ENCODE data around the gene STK32C.
"Not testable (repeated sequence)": the region's sequence is repeated elsewhere in the genome, so short reads cannot be mapped to it uniquely, and the experiment has no call there.

STK32C gene

DNA sequence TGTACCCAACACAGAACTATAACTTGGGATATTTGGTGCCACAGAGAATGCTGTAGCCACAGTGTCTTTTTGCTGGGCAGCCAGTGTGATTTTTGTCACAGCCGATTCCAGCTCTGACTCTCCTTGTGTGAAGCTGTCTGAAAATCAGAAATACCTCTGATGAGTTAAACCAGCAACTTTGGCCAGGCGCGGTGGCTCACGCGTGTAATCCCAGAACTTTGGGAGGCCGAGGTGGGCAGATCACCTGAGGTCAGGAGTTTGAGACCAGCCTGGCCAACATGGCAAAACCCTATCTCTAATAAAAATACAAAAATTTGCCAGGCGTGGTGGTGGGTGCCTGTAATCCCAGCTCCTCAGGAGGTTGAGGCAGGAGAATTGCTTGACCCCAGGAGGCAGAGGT lies 30.1 kb upstream of the STK32C start:
- DNase-seq, result not testable (repeated sequence)

- peak; percentile 3 for DNase-seq
Observed at GRCh38 chr10:132336919-132337407, 29.2 kb upstream of the STK32C start.

- no peak for DNase-seq
Observed at GRCh38 chr10:132336064-132336746, 28.5 kb upstream of the STK32C start.

DNA sequence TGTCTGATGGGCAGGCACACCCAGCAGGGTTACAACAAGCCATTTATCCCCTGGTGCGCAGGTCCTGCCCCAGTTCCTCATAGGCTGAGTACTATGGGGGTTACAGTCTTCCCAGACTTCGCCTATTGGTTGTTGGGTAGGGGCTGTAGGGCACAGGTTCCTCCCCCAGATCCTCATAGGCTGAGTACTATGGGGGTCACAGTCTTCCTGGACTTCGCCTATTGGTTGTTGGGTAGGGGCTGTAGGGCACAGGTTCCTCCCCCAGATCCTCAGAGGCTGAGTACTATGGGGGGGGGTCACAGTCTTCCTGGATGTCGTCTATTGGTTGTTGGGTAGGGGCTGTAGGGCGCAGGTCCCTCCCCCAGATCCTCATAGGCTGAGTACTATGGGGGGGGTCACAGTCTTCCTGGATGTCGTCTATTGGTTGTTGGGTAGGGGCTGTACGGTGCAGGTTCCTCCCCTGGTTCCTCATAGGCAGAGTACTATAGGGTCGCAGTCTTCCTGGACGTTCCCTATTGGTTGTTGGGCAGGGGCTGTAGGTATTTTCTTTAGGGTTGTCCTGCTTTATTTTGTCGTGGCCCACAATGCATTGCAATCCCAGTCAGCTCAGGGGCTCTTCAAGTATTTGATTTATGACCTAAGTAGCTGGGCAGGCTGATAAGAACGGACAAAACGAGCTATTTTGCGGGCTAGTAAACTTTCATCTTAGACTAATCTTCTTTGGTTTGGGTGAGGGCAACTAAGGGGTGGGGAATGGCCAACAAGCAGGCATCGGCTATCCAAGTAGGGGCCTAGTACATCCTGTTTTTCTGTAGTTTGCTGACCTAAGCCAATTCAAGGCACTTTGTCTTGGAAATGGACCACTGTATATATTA lies 27.7 kb upstream of the STK32C start:
- DNase-seq, result peak; percentile 20

GRCh38 chr10:132334631-132335188 lies 27.0 kb upstream of the STK32C start:
- no peak for DNase-seq

DNA sequence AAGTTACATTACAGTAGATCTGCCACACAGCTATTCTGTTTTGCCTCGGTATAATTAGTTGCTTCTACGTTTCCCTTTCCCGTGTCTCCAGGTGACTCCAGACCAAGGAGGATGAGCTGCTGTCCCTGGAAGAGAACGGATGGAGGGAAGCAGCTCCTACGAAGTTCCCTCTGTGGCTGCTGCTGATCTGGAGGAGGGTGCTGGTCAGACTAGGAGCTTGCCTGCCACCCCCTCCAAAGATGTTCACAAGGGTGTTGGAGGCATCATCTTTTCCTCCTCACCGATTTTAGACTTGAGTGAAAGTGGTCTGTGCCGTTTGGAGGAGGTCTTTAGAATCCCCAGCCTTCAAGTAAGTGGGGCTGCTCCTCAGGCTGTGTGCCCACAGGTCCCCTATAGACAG lies 25.6 kb upstream of the STK32C start:
- no peak for DNase-seq

GRCh38 chr10:132332433-132332754 lies 24.6 kb upstream of the STK32C start:
- no peak for DNase-seq

DNA sequence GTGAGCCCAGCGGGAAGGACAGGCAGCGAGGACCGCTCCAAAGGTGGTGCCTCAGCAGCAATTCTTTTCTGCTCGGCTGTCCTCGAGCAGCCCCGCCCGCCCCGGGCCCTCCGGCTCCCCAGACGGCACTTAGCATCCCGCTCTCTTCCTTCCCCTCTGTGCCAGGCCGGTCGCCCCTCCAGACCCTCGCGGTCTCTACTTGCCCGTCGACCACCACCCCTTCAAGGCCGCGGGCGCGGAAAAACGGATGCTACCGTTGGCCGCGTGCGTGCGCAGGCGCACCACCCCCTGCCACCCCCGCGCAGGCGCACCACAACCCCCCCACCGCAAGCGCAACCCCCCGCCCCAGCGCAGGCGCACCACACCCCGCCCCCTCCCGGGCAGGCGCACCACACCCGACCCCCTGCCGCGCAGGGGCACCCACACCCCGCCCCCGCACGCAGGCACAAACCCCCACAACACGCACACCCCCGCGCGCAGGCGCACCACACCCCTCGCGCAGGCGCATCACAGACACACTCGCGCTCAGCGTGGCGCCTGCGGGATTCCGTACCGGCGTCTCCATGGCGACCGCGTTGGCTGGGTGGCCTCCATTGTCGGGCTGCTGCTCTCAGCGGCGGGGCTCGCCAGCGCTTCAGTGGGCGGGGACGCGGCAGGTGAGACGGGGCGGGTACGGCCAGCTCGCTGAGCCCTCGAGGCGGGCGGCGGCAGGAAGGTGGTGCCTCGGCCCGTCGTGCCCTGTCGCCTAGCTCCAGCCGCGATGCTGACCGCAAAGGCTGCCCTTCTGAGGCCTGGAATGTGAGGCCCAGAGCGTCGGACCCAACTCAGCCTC lies 24.1 kb upstream of the STK32C start, which contains the start of gene LRRC27:
LRRC27 (plus strand) TSS at position 593 of the 832 bp plus-strand sequence. CDS start 1,332 bp downstream, outside the sequence.
- peak; percentile 100 for DNase-seq

GRCh38 chr10:132330486-132330833 lies 22.7 kb upstream of the STK32C start:
- no peak for DNase-seq

- DNase-seq, result peak; percentile 44
Observed at GRCh38 chr10:132329565-132330485, 22.1 kb upstream of the STK32C start.

- no peak for DNase-seq
Observed at GRCh38 chr10:132328738-132329137, 21.0 kb upstream of the STK32C start.

- no peak for DNase-seq
Observed at GRCh38 chr10:132328106-132328505, 20.4 kb upstream of the STK32C start.

- no peak for DNase-seq
Observed at GRCh38 chr10:132326925-132327324, 19.2 kb upstream of the STK32C start.

GRCh38 chr10:132326344-132326889 lies 18.7 kb upstream of the STK32C start:
- DNase-seq, result no peak

DNA sequence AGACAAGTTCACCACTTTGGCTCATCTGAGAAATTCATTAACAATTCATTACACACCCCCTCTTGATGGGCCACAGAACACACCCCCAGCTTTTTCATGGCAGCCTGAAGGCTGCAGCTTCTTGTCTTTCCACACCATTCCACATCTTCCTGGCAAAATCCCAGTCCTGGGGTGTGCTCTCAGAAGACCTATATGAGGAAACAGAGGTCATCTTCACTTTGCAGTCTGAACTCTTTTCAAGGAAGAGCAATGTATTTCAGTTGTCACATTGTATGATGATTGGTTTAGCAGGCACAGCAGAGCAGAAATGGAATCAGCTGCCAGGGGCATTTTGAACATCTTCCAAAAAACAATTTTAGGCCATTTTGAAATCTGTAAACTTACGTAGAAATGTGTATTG lies 16.4 kb upstream of the STK32C start:
- DNase-seq, result no peak

DNA sequence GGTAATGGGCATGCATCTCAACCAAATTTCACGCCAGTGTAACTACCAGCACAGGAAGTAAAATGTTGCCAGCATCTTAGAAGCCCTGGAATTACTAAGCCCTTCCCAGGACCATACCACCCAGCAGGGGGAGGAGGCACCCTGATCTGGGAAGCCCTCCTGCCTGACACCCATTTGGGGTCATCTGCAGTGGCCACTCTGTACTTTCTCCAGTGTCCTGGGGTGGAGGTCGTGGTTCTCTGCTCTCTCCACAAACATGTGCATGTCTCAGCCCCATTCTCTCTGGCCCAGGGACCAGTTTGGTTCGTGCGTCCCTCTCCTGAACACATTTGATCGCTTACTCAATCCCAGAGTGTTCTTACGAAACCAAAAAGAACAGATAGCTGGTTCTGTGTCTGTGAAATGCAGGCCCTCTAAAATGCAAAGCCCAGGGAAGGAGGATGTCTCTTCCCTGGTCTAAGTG lies 14.9 kb upstream of the STK32C start:
- no peak for DNase-seq

DNA sequence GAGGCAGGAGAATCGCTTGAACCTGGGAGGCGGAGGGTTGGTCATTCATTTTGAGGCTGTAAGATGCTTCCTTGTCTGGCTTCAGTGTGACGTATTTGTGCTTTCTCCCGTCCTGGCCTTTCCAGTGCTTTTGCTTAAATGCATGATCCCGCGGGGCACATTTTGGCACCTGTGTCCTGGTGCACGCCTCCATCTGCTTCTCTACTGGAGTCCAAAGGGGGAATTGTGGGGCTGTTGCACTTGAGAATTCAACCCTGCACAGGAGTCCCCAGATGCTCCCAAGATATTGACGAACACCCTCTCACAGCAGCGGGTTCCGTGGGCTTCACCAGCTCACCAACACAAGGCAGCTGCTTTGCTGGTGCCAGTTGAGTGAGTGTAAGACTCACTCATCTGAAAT lies 14.0 kb upstream of the STK32C start:
- DNase-seq, result no peak

- no peak for DNase-seq
Observed at GRCh38 chr10:132320654-132321469, 13.1 kb upstream of the STK32C start.

- no peak for DNase-seq
Observed at GRCh38 chr10:132319853-132320653, 12.3 kb upstream of the STK32C start.

- DNase-seq, result not testable (repeated sequence)
Observed at GRCh38 chr10:132317477-132317876, 9.7 kb upstream of the STK32C start.

Data from CD4-positive, alpha-beta T cell treated with Interleukin-12 subunit alpha and Interleukin-12 subunit beta, for 1 hour (primary cell).